T1000 (cell line): ENCODE measurements around the gene AKAP5.
A peak's percentile ranks its signal among the peaks of the same experiment; 100 is the strongest.

Experiments
- DNase-seq: peaks from one replicate; lab custom pipeline; 2025; ENCODE audit warnings: mixed read lengths; lab: John Stamatoyannopoulos, UW

The AKAP5 gene

DNA sequence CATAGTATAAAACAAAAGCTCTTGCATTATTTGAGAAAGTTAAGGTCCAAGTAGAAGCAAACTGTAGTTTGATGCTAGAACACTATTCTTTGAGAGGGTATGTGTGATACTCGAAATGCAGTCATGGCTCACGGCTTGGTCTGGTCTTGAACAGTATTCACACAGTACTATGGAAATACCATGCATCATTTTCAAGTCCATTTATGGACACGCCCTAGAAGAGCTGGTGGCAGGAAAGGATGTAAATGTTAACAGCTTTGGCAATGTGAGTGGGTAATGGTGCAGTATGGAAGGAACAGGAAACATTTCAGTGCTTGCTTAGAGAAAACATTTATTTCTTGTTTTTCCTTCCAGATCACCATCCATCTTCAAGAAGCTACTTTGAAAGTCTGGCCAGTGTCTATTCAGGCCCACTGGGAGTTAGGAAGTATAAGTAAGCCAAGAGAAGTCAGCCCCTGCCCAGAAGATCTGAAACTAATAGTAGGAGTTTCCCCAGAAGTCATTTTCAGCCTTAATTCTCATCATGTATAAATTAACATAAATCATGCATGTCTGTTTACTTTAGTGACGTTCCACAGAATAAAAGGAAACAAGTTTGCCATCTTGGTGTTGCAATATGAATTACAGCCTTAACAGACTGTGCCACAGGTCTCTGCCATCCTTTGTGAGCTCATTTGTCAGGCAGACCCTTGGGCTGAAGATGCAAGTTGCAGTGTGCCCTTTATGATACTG lies 5.7 kb upstream of the AKAP5 start:
- DNase-seq = no peak

GRCh38 chr14:64461221-64461620 lies 4.1 kb upstream of the AKAP5 start:
- DNase-seq = no peak

DNA sequence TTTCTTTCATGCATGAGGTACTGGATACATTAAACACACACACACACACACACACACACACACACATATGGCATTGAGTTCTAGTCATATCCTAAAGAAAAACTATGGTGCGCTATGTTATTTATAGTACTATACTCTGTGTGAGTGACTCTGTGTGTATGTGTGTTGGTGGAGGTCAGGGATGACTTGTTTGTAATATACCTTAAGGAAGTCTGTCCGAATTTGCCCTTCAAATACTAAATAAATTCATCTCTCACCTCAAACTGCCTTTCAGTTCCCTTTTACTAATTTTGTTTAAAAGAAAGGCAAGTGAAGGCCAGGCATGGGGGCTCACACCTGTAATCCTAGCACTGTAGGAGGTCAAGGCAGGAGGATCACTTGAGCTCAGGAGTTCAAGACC lies 2.1 kb upstream of the AKAP5 start:
- DNase-seq = no peak

DNA sequence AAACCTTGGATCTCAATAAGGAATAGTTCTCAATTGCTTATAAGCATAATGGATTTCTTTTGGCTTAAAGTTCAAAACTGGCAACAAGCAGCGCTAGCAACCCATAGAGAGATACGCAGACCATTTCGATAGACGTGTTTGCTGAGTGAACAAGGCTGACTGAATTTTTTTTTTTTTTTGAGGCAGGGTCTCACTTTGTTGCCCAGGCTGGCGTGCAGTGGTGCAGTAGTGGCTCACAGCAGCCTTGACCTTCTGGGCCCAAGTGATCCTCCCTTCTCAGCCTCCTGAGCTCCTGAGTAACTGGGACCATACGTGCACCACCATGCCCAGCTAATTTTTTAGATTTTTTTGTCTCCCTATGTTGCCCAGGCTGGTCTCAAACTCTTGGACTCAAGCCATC lies 1.4 kb upstream of the AKAP5 start:
- no peak for DNase-seq

- DNase-seq = no peak
These were observed 648 bp upstream of the AKAP5 start for GRCh38 chr14:64464651-64465050.

GRCh38 chr14:64465831-64466554 lies 694 bp downstream of the AKAP5 start:
- no peak for DNase-seq

DNA sequence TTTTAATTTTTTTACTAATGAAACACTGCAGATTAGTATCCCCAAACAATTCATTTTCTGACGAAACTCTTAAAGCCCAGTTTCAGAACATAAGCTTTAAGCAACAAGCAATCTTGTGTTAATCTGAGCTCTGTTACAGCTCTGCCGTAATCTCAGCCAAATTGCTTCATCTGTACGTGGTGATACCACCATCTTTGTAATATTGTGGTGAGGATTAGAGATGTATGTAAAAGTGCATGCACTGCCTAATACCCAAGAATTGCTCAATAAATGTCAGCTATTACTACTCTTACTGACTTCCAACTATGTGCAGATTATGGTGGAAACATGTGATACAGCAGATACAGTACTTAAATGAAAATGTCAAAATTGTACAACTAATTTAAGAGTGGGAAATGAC lies 1.8 kb downstream of the AKAP5 start:
- no peak for DNase-seq

DNA sequence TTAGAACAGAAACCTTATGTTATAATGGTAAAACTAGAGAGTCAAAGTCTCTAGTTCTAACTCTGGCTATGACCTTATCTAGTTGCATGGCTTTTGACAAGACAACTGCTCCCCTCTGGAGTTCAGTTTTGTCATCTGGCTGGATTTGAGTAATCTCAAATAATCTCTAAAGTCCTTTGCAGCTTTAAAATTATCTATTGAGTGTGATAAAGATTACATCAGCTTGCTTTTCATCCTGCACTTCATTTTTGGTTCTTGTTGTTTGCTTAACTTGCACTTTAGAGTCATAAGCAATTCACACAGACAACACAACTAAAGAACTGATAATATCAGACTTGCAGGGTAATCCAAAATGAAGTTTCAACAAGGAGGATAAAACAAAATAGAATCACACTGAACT lies 2.3 kb downstream of the AKAP5 start:
- no peak for DNase-seq

- no peak for DNase-seq
These were observed 3.2 kb downstream of the AKAP5 start for GRCh38 chr14:64468451-64468850.

- DNase-seq = no peak
These were observed 8.7 kb downstream of the AKAP5 start for GRCh38 chr14:64474041-64474440.

DNA sequence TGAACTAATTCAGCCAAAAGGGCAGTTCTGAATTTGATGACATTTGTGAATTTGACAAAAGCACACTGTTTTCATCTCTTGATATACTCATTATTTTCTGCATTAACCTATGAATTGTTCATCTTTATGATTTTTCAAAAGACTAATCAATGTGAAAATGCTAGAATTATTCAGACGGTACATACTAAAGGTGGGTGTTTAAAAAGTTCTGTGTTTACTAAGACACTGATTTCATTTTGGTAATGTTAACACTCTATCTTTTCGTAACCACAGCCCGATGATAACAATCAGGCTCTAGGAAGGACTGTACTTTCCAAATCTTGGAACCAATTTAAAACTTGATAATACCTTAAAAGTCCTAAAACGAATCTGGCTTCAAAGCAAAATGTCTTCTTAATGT lies 9.4 kb downstream of the AKAP5 start:
- no peak for DNase-seq

GRCh38 chr14:64475585-64476273 lies 10.4 kb downstream of the AKAP5 start:
- DNase-seq = no peak

DNA sequence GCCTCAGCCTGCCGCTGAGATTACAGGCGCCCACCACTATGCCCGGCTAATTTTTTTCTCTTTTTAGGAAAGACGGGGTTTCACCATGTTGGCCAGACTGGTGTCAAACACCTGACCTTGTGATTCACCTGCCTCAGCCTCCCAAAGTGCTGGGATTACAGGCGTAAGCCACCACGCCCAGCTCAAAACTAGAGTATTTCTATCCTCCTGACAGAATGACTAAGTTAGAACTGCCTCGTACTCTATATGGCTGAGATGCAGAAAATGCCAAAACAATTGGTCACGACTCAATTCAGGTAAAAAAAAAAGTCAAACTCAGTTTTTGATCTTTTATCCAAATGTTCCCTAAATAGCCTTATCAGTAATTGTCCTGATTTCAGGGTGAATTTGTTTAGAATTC lies 11.1 kb downstream of the AKAP5 start:
- DNase-seq = no peak

DNA sequence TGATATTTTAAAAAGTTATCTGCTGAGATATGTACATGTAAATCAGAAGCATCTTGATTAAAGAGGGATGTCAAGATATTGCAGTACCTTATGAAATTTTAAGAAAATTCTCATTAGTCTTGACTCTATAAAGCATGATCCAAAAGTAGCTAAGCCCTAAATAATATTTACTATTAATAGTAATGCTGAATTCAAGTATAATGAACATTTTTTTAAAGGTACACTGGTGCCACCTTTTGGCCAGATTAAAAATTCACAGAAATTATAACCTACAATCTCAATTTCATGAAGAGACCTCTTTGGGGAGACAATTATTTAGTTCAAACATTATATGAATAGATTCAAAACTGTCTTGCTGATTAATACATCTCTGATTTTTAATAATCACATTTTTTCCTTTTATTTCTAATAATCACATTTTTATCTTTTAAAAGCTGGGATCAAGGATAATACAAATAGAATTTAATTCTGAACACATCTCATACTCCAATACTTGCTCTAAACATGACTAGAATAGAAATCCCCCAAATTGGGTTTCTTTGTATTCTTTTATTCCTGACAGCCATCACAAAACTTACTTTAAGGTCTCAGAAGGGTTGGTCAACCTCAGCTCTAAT lies 13.4 kb downstream of the AKAP5 start:
- no peak for DNase-seq

DNA sequence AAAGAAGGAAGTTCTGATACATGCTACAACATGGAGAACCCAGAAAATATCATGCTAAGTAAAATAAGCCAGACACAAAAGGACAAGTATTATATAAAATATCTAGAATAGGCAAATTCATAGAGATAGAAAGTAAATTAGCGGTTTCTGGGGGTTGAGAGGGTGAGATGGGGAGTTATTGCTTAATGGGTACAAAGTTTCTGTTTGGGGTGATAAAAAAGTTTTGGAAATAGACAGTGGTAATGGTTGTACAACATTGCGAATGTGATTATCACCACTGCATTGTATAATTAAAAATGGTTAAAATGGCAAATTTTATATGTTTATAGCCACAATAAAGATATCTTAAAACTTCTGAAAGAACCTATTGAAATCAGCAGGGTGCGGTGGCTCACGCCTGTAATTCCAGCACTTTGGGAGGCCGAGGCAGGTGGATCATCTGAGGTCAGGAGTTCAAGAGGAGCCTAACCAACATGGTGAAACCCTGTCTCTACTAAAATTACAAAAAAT lies 23.3 kb downstream of the AKAP5 start:
- DNase-seq = no peak

DNA sequence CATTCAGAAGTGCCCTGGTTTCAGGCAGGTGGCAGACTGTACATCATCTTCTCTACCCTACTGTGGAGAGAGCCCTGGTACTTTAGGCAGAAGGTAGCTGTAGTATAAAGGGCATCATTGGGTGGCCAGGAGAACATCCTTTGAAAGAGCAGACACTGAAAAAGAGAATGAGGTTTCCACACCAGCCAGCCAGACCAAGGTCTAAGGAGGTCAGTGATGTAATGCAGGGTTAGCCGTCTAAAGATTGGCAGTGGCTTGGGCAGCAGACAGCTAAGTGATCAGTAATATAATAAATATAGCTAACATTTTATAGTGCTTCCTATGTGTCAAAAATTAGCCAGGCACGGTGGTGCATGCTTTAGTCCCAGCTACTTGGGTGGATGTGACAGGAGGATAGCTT lies 26.3 kb downstream of the AKAP5 start:
- no peak for DNase-seq

DNA sequence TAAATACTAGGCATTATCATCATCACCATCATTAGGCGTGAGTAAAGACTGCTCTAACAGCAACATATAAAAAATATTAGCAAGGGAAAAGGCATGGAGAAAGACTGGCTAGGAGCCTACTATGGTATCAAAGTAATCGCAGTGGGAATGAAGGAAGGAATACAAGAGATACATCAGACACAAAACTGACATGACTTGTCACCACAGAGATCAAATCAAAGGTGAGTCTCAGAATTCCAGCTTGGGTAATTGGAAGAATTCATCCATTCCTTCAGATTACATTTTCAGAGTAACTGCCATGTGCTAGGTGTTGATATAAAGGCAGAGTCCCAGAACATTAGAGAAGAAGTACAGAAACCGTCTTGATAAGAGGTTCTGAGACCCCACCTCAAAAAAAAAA lies 28.2 kb downstream of the AKAP5 start:
- no peak for DNase-seq

- no peak for DNase-seq
These were observed 30.0 kb downstream of the AKAP5 start for GRCh38 chr14:64495252-64495651.

GRCh38 chr14:64496764-64497163 lies 31.5 kb downstream of the AKAP5 start:
- no peak for DNase-seq

- no peak for DNase-seq
These were observed 34.8 kb downstream of the AKAP5 start for GRCh38 chr14:64500088-64500487.

- peak; percentile 31 for DNase-seq
These were observed 36.3 kb downstream of the AKAP5 start for GRCh38 chr14:64501411-64502171.

- DNase-seq = no peak
These were observed 37.2 kb downstream of the AKAP5 start for GRCh38 chr14:64502456-64502855.
